Measurements from ENCODE around the gene PTGER4.

DNA sequence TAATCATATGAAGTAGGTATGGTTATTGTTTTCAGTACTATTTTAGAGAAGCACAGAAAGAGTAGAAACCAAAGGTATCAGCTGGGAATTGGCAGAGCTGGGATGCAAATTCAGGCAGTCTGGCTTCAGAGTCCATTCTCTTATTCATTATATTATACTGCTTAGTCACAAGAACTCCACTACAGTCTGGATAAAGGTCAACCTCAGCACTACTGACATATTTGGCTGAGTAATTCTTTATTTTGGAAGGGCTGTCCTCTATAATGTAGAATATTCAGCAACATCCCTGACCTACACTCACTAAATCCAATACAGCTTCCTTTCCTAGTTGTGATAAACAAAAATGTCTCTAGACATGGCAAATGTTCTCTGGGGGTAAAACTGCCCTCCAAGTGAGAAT is 37.6 kb downstream of the PTGER4 start:
- TF ChIP-seq CTCF (conservative IDR thresholded peaks at IDR 0.05; ENCODE audit: low read length) (no peak), EZH2phosphoT487 (IDR thresholded peaks at IDR 0.05; ENCODE audit: borderline replicate concordance) (no peak)

Data from Loucy (cell line).